Fibroblast of lung (primary cell): ENCODE measurements around the gene TRIM32. TPM values are rescaled to one million over a fixed set of nuclear protein-coding genes. Genes with fewer than 3 reads are reported as not detected.

Experiments used
- DNase-seq, 2 donors: peaks; one replicate each; pipeline versions ENCODE4 v3.0.0 to v3.0.0-alpha.2; 2010; ENCODE audit warnings: low read depth in 2 of 2
- H2AFZ ChIP-seq: 2 replicates; pipeline ENCODE4 v1.5.1; 2012; ENCODE audit warnings: low read length, control low read depth, inconsistent platforms
- H3K27ac ChIP-seq: 2 replicates; pipeline ENCODE4 v1.5.1; 2011; ENCODE audit warnings: low read length, control low read depth; ENCODE audit not compliant: insufficient read depth
- H3K27me3 ChIP-seq: 2 replicates; pipeline ENCODE4 v1.5.1; 2011; ENCODE audit warnings: mild to moderate bottlenecking, low read length; ENCODE audit not compliant: control insufficient read depth, insufficient read depth
- H3K36me3 ChIP-seq: 2 replicates; pipeline ENCODE4 v1.5.1; 2011; ENCODE audit warnings: low read length; ENCODE audit not compliant: control insufficient read depth, insufficient read depth
- H3K4me1 ChIP-seq: 2 replicates; pipeline ENCODE4 v1.5.1; 2011; ENCODE audit warnings: low read length; ENCODE audit not compliant: control insufficient read depth, insufficient read depth; ENCODE audit errors: extremely low read depth
- H3K4me2 ChIP-seq: 2 replicates; pipeline ENCODE4 v1.5.1; 2011; ENCODE audit warnings: low read length, control low read depth; ENCODE audit not compliant: insufficient read depth; ENCODE audit errors: extremely low read depth
- H3K4me3 ChIP-seq, 4 experiments: fragments of 200-600 bp in 1 of 4; sonication (generic) in 1 of 4; replicated peaks in 1 of 4; 2 replicates each; pipeline ENCODE4 v1.5.1; 2011 to 2016; ENCODE audit warnings: low read length in 4 of 4, low read depth in 3 of 4, mild to moderate bottlenecking in 3 of 4, control low read depth in 2 of 4, inconsistent platforms in 1 of 4, mixed read lengths in 1 of 4; ENCODE audit not compliant: insufficient read depth in 1 of 4; ENCODE audit errors: control extremely low read depth in 1 of 4
- H3K79me2 ChIP-seq: 2 replicates; pipeline ENCODE4 v1.5.1; 2012; ENCODE audit warnings: mild to moderate bottlenecking, low read length, inconsistent platforms; ENCODE audit not compliant: control insufficient read depth, insufficient read depth
- H3K9ac ChIP-seq: 2 replicates; pipeline ENCODE4 v1.5.1; 2011; ENCODE audit warnings: mild to moderate bottlenecking, low read length, control low read depth; ENCODE audit not compliant: insufficient read depth
- H3K9me3 ChIP-seq: 2 replicates; pipeline ENCODE4 v1.5.1; 2012; ENCODE audit warnings: low read depth, low read length; ENCODE audit not compliant: control insufficient read depth, insufficient read depth
- H4K20me1 ChIP-seq: 2 replicates; pipeline ENCODE4 v1.5.1; 2011; ENCODE audit warnings: low read length; ENCODE audit not compliant: control insufficient read depth, insufficient read depth; ENCODE audit errors: extremely low read depth
- EZH2 ChIP-seq: IDR thresholded peaks from 2 replicates; pipeline ENCODE4 v1.5.1; 2012; ENCODE audit warnings: low read length, control low read depth, mild to moderate bottlenecking; ENCODE audit errors: missing control alignments
- polyA plus RNA-seq, 2 donors: library from polyadenylated mRNA; depleted of rRNA in 1 of 2; stranded (reverse) in 1 of 2; unstranded in 1 of 2; fragments of >200 nt; gene quantifications; 2 replicates each; pipeline ENCODE4 v1.2.1, GENCODE V29; 2011 to 2012; ENCODE audit warnings: missing spikeins in 1 of 2
- total RNA-seq: library from RNA; depleted of rRNA; stranded (reverse); fragments of >200 nt; gene quantifications from 2 replicates; pipeline ENCODE4 v1.2.1, GENCODE V29; 2014
- TF ChIP-seq, protein P1 (sequence below), 2 donors: IDR thresholded peaks in 1 of 2; conservative IDR thresholded peaks in 1 of 2; 1 replicate in 1 of 2; 2 replicates in 1 of 2; pipeline ENCODE4 v1.5.1; 2011 to 2012; ENCODE audit warnings: low read length in 2 of 2, control low read depth in 1 of 2, inconsistent platforms in 1 of 2, low read depth in 1 of 2, mild to moderate bottlenecking in 1 of 2

Gene TRIM32
- total and polyA plus RNA-seq, 2 donors (not counting 1 experiment from before 2014, with no cell fraction given) = 18.9 to 23.8 TPM

DNA sequence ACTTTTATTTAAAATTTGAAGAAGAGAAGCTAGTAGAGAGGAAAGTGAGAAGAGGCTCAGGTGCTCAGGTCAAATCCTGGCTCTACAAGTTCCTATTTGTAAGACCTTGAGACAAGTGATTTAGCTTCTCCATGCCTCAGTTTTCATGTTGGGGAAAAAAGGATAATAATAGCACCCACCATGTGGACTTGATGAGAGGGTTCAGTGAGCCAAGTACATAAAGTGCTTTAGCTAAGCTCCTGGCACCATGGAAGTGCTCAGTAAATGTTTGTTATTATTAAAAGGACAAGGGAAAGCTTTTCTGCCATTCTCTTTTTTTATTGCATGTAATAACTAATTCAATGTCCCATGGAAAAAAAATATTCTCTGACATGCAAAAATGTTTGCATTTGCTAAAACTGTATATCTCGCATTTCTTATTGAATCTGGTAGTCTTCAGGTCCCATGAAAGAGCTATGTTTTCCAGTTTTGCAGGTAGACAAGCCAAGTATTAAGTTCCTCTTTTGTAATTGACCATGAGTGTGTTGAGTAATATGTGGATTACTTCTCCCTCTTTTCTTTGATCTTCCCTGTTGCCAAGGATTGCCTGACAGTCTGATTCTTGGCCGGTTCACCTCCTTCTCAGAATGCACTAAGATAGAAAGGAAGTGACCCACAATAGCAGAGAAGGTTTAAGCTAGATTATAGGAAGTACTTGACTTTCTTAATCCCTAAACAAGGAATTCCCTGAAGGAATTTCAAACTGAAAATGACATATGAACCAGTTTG, 45.6 kb upstream of the TRIM32 start:
- no peak overlapping the region for H3K4me3 ChIP-seq
- TF ChIP-seq, protein P1, sequence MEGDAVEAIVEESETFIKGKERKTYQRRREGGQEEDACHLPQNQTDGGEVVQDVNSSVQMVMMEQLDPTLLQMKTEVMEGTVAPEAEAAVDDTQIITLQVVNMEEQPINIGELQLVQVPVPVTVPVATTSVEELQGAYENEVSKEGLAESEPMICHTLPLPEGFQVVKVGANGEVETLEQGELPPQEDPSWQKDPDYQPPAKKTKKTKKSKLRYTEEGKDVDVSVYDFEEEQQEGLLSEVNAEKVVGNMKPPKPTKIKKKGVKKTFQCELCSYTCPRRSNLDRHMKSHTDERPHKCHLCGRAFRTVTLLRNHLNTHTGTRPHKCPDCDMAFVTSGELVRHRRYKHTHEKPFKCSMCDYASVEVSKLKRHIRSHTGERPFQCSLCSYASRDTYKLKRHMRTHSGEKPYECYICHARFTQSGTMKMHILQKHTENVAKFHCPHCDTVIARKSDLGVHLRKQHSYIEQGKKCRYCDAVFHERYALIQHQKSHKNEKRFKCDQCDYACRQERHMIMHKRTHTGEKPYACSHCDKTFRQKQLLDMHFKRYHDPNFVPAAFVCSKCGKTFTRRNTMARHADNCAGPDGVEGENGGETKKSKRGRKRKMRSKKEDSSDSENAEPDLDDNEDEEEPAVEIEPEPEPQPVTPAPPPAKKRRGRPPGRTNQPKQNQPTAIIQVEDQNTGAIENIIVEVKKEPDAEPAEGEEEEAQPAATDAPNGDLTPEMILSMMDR (conservative IDR thresholded peaks at IDR 0.05 in 1 of 2, IDR thresholded peaks at IDR 0.05 in 1 of 2; ENCODE audit: low read depth in 1 of 2, low read length in 2 of 2) = no peak
- no peak for TF ChIP-seq EZH2
- H3K27me3 ChIP-seq = no peaks in the 10 kb centered on the region
- no peaks in the 10 kb centered on the region for H3K36me3 ChIP-seq
- H4K20me1 ChIP-seq = no peaks in the 10 kb centered on the region
- H3K9me3 ChIP-seq = no peaks in the 10 kb centered on the region
- no peak overlapping the region for H2AFZ ChIP-seq
- H3K4me2 ChIP-seq = no peak overlapping the region
- no peak overlapping the region for H3K9ac ChIP-seq
- no peak for DNase-seq
- H3K27ac ChIP-seq = no peak overlapping the region
- peaks cover 5% of the 10 kb centered on the region for H3K4me1 ChIP-seq
- no peaks in the 10 kb centered on the region for H3K79me2 ChIP-seq

DNA sequence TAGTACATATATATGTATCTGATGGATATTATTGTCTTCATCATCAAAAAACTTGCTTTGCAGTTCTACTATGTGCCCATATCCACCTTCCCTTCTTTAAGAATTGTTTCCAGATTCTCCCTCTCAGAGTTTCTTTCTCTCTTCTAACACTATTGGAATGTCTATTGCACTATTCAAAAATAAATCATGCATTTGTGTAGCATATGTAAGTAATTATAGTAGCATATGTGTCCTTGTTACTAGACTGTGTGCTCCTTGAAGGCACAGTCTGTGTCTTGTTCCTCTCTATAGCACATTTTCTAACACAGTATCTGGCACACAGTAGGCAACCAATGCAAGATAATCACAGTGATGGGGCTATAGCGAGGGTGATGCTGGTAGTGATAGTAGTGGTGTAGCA, 43.4 kb upstream of the TRIM32 start:
- Histone ChIP-seq H4K20me1 (no peaks in the 10 kb centered on the region), H3K27me3 (no peaks in the 10 kb centered on the region), H3K9me3 (no peaks in the 10 kb centered on the region), H2AFZ (no peak overlapping the region), H3K9ac (no peak overlapping the region), H3K4me3 (no peak overlapping the region), H3K36me3 (no peaks in the 10 kb centered on the region), H3K4me1 (peaks cover 5% of the 10 kb centered on the region), H3K4me2 (peak overlapping the region; percentile 59), H3K27ac (no peak overlapping the region), H3K79me2 (no peaks in the 10 kb centered on the region)
- TF ChIP-seq, protein P1 (conservative IDR thresholded peaks at IDR 0.05 in 1 of 2, IDR thresholded peaks at IDR 0.05 in 1 of 2; ENCODE audit: low read depth in 1 of 2, low read length in 2 of 2) = no peak
- peak in 1 of 2 donors; percentile 15 for DNase-seq

DNA sequence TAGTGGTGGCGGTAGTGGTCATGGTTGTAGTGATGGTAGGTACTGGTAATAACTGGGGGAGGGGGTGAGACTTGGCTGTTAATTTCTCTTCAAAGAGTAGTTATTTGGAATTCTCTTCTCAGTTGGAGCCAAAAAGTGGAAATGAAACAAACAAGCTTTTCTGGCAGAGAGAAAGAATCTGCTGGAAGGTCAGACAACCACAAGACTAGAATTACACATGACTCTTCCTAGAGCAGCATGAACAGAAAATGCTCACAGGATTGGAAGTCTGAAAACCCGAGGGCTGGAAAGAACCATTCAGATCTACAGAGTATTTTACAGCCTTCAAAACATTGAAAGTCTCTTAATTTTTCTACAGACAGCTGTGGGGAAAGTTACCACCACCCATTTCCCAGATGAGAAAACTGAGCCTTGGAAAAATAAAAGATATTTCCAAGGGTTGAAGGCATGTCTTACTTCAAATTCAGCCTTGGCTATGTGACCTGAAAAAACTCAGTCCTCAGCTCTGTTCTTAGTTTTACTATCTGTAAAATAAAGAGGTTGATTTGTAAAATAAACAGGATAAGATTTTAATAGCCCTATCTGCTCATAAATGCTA, 42.9 kb upstream of the TRIM32 start:
- Histone ChIP-seq H4K20me1 (no peaks in the 10 kb centered on the region), H3K27ac (no peak overlapping the region), H3K4me3 (no peak overlapping the region), H3K4me2 (peak overlapping the region; percentile 59), H2AFZ (no peak overlapping the region), H3K36me3 (no peaks in the 10 kb centered on the region), H3K4me1 (peaks cover 5% of the 10 kb centered on the region), H3K9ac (no peak overlapping the region), H3K27me3 (no peaks in the 10 kb centered on the region), H3K9me3 (no peaks in the 10 kb centered on the region), H3K79me2 (no peaks in the 10 kb centered on the region)
- DNase-seq = peak; percentile 59 to 82
- no peak for TF ChIP-seq EZH2
- TF ChIP-seq, protein P1 (conservative IDR thresholded peaks at IDR 0.05 in 1 of 2, IDR thresholded peaks at IDR 0.05 in 1 of 2; ENCODE audit: low read depth in 1 of 2, low read length in 2 of 2) = no peak
